H1 (cell line): Measurements from ENCODE around the gene EFEMP1. TPM values are rescaled to one million over a fixed set of nuclear protein-coding genes. Genes with fewer than 3 reads are reported as not detected.

Source experiments
- CHD7 ChIP-seq: fragments of 300-600 bp; sonication (generic); IDR thresholded peaks from 2 replicates; pipeline ENCODE4 v1.7.1; 2012; ENCODE audit warnings: low read length, moderate library complexity, mild to moderate bottlenecking, inconsistent platforms; ENCODE audit not compliant: insufficient replicate concordance
- HDAC6 ChIP-seq: IDR thresholded peaks from one replicate; pipeline ENCODE4 v1.7.1; 2012; ENCODE audit warnings: low read depth, mild to moderate bottlenecking, inconsistent platforms, low read length, moderate library complexity
- KDM1A ChIP-seq: fragments of 200-600, 300-600 bp; sonication (generic); IDR thresholded peaks from 2 replicates; pipeline ENCODE4 v1.7.1; 2016; ENCODE audit warnings: mild to moderate bottlenecking, low read length, borderline replicate concordance
- polyA plus RNA-seq, 7 experiments: library from polyadenylated mRNA; depleted of rRNA in 3 of 7; stranded (reverse) in 5 of 7; unstranded in 2 of 7; fragments of >200 nt in 5 of 7; fragments of 200-250 nt in 2 of 7; gene quantifications; 1 replicate in 5 of 7; 2 replicates in 1 of 7; 4 replicates in 1 of 7; pipeline versions ENCODE4 v1.2.1 to v1.2.3, GENCODE V29; 2011 to 2013; ENCODE audit warnings: missing spikeins in 2 of 7, mixed read lengths in 2 of 7
- total RNA-seq: library from RNA; stranded (reverse); fragmentation: NEBNext Ultra II Directional; extraction: Animal tissue kit (Norgen Biotek cat#: 25700); gene quantifications from 2 replicates; pipeline ENCODE4 v1.2.1, GENCODE V29; 2021

The EFEMP1 gene
- total and polyA plus RNA-seq, 2 of the 8 experiments (the other 6 are each of a cell fraction or from before 2014, with no cell fraction given), result 15.5 to 19.7 TPM

GRCh38 chr2:55844986-55845385, 78.6 kb downstream of the EFEMP1 start (continued):
- TF ChIP-seq CHD7 (no peak), HDAC6 (no peak), KDM1A (no peak)
